Amygdala (tissue), 56 donors: ENCODE measurements around the gene COPB2.
"Not testable (repeated sequence)": the region's sequence is repeated elsewhere in the genome, so short reads cannot be mapped to it uniquely, and the experiment has no call there.

Experiments
- DNase-seq, 56 donors: peaks; one replicate each; lab custom pipeline; 2025; lab: John Stamatoyannopoulos, UW

Gene COPB2

DNA sequence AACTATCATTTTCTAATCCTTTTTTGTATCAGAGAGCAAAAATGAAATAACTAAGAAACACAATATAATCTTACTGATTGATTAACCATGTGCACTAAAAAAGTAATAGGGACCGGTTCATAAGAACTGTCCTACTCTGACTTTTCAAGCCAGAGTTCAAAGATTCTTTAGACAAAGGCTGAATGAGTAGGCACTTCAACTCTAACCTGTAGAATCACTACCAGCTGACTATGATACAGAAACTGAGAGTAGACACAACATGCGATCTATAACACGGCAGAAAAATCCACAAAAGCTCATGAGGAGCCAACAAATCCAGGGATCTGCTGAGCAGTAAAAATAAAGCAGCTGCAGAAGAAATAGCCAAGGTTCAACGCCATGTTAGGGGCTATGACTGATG, 8.9 kb downstream of the COPB2 start:
- no peak for DNase-seq

GRCh38 chr3:139378587-139379241, 10.7 kb downstream of the COPB2 start:
- DNase-seq: no peak

GRCh38 chr3:139377378-139377777, 12.1 kb downstream of the COPB2 start:
- no peak for DNase-seq

DNA sequence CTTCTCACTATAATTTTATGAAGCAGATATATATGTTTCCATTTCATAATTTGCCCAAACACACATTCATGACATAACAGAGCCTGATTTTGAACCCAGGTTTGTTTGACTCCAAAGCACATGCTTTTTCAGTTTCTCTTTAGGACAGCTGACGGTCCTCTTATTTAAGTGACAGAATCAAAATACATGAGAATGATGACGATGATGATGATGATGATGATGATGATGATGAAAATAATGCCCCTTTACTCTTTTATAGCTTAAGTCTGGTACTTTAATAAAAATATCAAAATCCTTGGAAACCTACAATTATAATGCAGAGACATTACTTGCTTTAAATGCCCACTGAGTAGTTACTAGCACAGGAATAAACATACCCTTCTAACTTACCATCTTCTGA, 15.3 kb downstream of the COPB2 start:
- no peak for DNase-seq

- no peak for DNase-seq
These were observed 24.9 kb downstream of the COPB2 start for GRCh38 chr3:139364549-139364948.

DNA sequence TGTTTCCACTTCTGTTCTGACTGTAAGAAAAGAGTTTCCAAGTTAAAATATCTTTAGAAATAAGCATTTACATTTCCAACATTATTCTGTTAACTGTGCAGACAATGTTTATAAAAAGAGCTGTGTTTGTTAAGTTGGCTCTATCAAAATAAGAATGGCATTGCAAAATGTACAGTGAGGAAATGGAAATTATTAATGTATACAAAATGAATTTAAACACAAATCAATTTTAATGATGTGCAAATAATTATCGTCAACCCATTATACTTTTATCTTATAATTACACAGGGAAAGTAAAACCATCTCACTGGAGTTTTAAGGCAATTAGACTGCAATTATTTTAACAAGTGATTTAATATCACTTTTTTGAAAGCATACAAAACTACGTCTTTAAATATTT, 28.2 kb downstream of the COPB2 start:
- no peak for DNase-seq

DNA sequence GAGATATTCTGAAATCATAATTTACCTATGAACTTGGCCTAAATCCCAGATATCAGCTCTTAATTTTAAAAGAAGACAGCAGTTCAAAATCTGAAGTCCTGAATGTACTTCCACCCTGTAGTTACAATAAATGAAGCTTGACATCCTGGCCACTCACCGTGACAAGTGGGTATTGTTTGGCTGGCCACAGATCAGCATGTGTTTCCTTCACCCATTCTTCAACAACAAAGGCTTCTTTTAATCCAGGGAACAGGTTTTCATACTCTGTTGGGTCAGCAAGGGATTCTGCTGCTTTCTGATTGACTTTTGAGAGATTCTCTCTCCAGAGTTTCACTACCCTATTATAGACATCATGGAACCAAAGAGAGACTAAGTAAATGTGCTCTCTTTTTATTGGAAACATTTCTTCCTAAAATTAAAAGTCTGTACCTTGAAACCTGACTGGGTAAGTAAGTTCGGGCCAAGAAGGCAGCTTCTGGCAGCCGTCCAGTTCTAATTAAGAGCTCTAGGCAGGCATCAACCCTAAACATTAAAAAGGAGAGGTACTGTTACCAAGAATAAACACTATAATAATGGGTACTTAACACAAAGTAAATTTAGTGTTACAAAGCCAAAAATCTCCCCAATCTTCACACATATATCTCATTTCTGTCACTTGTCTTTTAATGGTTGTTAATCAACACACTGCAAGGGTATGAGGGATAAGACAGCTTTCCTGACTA, 30.4 kb downstream of the COPB2 start:
- peak in 10 of 56 donors; percentile 1 to 38 (median 12) for DNase-seq

DNA sequence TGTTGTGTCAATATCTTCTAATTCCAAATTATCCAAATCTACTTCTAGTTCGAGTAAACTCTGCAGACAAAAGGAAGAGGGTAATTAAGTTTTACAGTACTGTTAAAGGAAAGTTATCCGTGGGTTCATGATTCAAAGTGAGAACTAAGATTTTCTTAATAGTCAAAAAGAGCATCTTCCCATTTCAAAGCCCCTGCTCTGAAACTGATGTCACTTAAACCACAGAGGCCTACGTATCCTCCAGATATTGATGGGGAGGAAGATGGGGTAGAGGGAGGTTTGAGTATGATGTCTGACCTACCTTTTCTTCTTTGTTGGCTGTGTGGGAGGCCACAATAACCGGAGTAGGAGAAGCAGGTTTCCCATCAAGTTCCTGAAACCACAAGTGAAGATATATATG, 31.5 kb downstream of the COPB2 start:
- DNase-seq: no peak

- DNase-seq: no peak
These were observed 33.6 kb downstream of the COPB2 start for GRCh38 chr3:139355891-139356290.

DNA sequence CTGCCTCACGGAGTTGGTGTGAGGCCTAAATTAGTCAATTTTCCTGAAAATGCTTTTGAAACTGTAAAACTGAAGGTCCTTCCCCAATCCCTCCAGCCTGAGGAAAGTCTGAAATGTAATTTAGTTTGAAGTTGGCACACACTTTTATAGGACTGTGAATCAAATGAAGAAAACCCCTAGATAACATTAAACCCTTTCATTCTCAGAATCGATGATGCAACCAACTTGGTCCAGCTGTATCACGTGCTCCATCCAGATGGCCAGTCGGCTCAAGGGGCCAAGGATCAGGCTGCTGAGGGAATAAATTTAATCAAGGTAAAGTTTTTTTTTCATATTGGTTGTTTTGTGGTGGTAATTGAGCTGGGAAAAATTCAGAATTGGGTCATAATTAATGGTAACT, 34.0 kb downstream of the COPB2 start:
- peak in 24 of 56 donors; percentile 1 to 64 (median 17) for DNase-seq

DNA sequence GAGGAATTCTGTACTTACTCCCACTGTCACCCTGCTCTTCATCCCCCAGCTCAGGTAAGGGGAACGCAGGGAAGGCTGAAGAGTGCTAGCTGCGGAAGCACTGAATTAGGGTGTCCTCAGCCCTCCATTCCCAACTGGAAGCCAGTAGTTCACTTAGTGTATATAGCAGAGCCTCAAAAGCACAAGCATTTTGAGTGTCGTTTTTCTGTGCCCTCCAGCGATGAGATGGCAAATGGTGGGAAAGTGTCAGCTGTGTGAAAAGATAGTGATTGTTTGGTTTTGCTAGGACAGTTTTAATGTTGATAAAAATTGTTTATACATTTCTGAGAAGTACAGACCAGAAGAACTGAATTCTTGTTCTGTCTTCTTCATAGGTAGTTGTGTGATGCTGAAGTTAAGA, 34.8 kb downstream of the COPB2 start:
- DNase-seq: no peak

- peak in 11 of 56 donors; percentile 5 to 64 (median 24) for DNase-seq
These were observed 35.4 kb downstream of the COPB2 start for GRCh38 chr3:139353920-139354556.

DNA sequence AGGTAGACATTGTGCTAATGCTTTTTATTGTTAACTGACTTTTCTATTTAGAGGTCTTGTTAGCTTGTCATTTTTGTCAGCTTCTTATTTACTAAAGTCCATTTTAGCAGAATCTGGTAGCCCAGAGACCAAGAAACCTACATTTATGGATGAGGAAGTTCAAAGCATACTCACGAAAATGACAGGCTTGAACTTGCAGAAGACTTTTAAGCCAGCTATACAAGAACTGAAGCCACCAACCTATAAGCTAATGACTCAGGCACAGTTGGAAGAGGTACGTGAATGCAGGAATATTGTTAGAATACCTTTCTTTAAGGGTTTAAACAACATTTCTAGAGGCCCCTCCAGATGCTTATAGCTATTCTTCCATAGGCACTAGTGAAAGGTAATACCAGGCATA, 42.7 kb downstream of the COPB2 start:
- no peak for DNase-seq

GRCh38 chr3:139343895-139344856, 45.3 kb downstream of the COPB2 start, which contains the start of gene MRPS22:
Gene MRPS22, plus strand, starts transcription at chr3:139344020. Its CDS starts 7 bp downstream, at chr3:139344027.
- DNase-seq: peak in 55 of 56 donors; percentile 24 to 92 (median 77)

DNA sequence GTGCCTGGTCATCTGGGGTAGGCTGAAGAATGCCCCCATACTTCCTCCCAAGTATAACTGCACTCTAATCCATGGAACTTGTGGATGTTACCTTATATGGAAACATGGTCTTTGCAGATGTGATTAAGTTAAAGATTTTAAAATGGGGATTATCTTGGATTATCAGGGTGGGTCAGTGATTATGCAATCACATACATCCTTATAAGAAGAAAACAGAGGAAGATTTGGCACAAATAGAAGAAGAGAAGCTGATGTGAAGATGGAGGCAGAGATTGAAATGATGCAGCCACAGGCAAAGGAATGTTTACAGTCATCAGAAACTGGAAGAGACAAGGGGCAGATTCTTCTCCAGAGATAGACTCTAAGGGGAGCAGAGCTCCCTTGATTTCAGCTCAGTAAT, 47.4 kb downstream of the COPB2 start:
- DNase-seq: no peak

- DNase-seq: no peak
These were observed 48.7 kb downstream of the COPB2 start for GRCh38 chr3:139340784-139341183.

DNA sequence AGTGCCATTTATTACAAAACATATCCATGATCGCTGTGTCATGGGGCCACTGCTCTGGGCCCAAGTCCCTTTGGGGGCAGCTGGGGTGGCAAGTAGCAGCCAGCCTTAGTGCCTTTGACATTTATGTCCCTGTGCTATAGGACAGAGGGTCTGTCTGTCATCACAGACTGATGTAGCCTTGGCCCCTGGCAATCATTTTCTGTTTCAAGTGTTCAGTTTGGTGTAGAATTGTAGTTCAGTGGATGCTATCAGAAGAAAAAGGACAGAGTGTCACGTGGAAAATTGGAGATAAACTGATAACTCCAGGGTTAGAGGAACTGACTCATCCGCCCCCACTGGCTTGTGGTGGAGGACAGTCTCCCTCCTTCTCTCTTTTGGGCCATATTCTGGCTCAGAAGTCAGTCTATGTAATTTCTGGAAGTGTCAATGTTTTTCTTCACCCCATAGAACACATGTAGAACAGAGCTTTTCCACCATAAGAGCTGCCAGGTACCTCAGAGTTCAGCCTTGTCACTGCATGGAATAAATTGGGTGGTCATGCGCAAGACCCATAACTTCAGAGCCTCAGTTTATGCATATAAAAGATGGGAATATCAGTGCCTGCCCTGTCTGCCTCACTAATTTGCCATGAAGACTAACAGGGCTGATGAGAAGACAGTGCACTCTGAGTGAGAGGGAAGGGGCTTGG, 50.1 kb downstream of the COPB2 start:
- DNase-seq: no peak

GRCh38 chr3:139338405-139338804, 51.0 kb downstream of the COPB2 start:
- DNase-seq: no peak

GRCh38 chr3:139334675-139335074, 54.8 kb downstream of the COPB2 start:
- not testable (repeated sequence) for DNase-seq

- no peak for DNase-seq
These were observed 57.4 kb downstream of the COPB2 start for GRCh38 chr3:139332092-139332491.
